ENCODE results near the gene CFAP119. TPM values are rescaled to one million over a fixed set of nuclear protein-coding genes. Genes with fewer than 3 reads are reported as not detected.
A peak's percentile ranks its signal among the peaks of the same experiment; 100 is the strongest.

CFAP119 gene
- total RNA-seq, 2 donors from 2014 or later, result 8.6 to 12.7 TPM

DNA sequence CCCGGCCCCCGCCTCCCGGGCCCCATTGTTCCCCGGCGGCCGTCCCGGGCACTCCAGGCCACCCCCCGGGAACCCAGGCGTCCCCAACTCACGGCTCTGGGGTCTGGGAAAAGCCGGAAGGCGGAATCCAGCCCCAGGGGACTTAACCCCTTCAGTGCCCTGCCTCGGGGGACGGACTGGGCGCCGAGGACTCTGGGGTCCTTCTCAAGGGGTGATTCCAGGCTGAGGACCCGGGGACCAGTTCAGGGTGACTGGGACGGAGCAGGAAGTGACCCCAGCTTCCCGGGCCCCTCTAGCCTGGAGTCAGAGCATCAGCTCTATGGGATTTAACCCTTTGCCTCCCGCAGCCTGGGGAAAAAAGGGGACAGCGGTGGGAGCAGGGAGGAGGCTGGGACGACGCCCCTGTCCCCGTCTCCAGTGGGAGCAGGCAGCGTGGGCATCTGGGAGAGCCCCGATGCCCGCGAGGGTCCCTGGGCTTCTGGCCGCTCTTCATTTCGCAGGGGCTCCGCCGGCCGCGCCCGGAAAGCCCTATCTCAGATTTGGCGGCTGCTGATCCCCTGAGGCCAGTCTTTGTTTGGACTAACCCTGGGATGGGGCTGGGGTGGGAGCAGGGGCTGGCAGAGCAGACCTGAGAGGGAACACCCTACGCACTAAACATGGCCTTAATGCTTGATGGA lies 25.2 kb upstream of the CFAP119 start, which contains the start of gene ZNF629:
ZNF629 (minus strand) TSS at position 270 of the 677 bp plus-strand sequence. CDS start 2,723 bp downstream, outside the sequence.
- H3K27ac ChIP-seq, result peak within 1 kb of the TSS; percentile 64
- intact Hi-C loops (cut with DNase I), result loop anchor here (2.0 kb wide), 1 partner anchor 18 kb away; no protein-coding TSS in a partner anchor
- peak within 1 kb of the TSS; percentile 96 for H3K9ac ChIP-seq (ENCODE audit: low read depth in 2 of 2, low read length in 2 of 2)
- H3K36me3 ChIP-seq, result peaks cover 3% of the 10 kb centered on the region
- H3K4me1 ChIP-seq, result peaks cover 8% of the 10 kb centered on the region
- peak; percentile 75 for DNase-seq
- TF ChIP-seq, protein P1, sequence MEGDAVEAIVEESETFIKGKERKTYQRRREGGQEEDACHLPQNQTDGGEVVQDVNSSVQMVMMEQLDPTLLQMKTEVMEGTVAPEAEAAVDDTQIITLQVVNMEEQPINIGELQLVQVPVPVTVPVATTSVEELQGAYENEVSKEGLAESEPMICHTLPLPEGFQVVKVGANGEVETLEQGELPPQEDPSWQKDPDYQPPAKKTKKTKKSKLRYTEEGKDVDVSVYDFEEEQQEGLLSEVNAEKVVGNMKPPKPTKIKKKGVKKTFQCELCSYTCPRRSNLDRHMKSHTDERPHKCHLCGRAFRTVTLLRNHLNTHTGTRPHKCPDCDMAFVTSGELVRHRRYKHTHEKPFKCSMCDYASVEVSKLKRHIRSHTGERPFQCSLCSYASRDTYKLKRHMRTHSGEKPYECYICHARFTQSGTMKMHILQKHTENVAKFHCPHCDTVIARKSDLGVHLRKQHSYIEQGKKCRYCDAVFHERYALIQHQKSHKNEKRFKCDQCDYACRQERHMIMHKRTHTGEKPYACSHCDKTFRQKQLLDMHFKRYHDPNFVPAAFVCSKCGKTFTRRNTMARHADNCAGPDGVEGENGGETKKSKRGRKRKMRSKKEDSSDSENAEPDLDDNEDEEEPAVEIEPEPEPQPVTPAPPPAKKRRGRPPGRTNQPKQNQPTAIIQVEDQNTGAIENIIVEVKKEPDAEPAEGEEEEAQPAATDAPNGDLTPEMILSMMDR (IDR thresholded peaks at IDR 0.05), result no peak
- no peaks in the 10 kb centered on the region for H3K27me3 ChIP-seq
- peak within 1 kb of the TSS; percentile 83 for H3K4me3 ChIP-seq
- H3K9me3 ChIP-seq, result no peaks in the 10 kb centered on the region

DNA sequence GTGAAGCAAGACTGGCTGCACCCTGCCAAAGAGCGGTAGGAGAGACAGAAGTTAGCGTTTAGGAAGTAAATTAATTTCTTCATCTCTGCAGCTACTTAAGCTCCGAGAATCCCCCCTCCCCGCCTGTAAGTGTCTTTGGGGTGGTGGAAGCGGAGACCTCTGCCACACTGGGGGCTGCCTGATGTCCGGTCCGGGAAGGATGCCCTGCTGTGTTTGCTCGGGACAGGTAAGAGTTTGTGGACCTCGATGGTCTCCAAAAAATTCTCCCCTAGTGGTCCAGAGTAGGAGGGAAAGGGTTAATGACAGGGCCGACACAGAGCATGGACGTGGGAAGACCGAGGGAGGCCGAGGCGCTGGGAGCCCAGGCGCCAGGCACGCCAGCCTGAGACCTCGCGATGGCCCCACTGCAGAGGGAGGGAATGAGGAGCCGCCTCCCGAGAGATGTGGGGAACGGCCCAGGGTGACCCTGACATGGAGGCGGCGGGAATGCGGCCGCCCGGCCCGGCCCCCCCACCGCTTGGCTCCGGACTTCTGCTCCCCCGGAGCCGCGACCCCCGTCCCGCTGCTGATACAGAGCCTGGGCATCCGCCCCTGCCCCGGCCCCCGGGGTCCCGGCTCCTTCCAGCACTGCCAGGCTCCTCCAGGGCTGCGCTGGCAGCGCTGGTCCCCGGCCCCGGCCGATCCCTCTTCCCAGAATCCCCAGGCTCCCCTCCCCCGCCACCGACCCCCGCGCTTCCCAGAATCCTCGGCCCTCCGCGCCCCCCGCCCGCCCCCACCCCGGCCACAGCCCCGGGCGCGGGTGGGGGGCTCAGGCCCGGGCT lies 24.5 kb upstream of the CFAP119 start:
- peak; percentile 50 for DNase-seq
- Histone ChIP-seq H3K27ac (peak overlapping the region; percentile 64), H3K9me3 (no peaks in the 10 kb centered on the region), H3K36me3 (peaks cover 3% of the 10 kb centered on the region), H3K4me1 (peaks cover 8% of the 10 kb centered on the region), H3K4me3 (peak overlapping the region; percentile 83), H3K27me3 (no peaks in the 10 kb centered on the region), H3K9ac (ENCODE audit: low read depth in 2 of 2, low read length in 2 of 2) (peak overlapping the region; percentile 66 to 96)
- TF ChIP-seq, protein P1 (IDR thresholded peaks at IDR 0.05), result no peak
- intact Hi-C loops (cut with DNase I), result loop anchor here (2.0 kb wide), 1 partner anchor 18 kb away; no protein-coding TSS in a partner anchor

DNA sequence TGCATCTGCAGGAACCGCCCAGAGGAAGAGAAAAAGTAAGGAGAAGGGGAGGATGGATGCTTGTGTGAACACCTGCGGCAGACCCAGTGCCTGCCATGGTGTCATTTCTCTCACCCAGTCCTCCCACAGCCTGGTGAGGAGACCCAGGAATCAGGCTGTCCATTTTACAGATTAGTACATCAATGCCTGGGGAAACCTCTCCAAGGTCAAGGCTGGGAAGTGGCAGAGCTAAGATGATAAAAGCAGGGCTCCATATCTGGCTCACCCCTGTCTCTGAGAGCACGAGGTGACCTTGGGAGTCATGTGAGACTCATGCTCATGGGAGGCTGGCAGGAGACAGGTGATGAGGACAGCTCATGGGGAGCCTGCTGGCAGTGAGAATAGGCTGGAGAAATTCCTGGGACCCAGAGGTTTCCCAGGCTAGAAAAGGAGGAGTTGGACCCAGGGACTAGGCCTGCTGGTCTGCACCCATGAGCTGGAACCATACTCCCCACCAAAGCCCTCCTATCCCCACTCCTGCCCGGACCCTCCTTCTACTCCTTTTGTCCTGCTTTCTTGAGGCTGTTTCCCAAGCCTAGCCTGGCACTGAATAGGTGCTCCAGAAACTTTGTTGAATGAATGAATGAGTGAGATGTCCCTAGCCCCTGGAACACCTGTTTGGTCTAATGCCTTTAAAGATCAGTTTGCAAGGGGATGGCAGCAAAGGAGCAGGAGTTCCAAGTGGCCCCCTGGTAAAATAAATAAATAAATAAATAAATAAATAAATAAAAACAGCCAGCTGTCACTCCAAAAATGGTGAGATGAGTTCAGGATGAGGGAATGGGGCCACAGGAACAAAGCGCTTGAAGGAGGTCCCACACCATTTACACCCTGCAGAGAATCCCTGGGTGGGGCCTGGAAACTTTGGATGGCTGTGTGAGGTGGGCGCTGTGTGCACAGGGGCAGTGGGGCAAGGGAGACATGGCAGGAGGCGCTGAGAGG lies 23.6 kb upstream of the CFAP119 start:
- DNase-seq, result no peak
- no peaks in the 10 kb centered on the region for H3K27me3 ChIP-seq
- intact Hi-C loops (cut with DNase I), result loop anchor here (2.0 kb wide), 1 partner anchor 19 kb away; no protein-coding TSS in a partner anchor
- no peak overlapping the region for H3K27ac ChIP-seq
- H3K36me3 ChIP-seq, result peaks cover 3% of the 10 kb centered on the region
- no peaks in the 10 kb centered on the region for H3K9me3 ChIP-seq
- H3K4me1 ChIP-seq, result peaks cover 8% of the 10 kb centered on the region
- H3K4me3 ChIP-seq, result no peak overlapping the region
- TF ChIP-seq, protein P1 (IDR thresholded peaks at IDR 0.05), result no peak
- H3K9ac ChIP-seq (ENCODE audit: low read depth in 2 of 2, low read length in 2 of 2), result peak overlapping the region in 1 of 2 donors; percentile 66

DNA sequence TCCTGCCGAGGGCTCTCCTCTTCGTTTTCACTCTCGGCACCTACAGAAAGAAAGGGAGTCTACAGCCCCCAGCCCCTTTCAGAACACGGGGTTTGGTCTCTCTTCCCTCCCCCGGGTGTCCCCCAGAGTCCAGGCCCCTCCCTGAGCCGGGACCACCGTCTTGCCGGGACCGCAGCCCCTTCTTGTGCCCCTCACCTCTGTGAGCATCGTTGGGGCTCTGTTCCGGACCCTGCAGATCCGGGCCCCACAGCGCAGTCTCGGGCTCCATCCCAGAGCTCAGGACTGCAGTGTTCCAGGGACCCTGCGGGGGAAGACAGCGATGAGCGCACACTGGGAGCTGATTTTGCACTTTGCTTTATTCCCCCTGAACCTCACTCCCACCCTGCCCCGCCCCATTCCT lies 22.4 kb upstream of the CFAP119 start:
- intact Hi-C loops (cut with DNase I), result no loop called here
- TF ChIP-seq, protein P1 (IDR thresholded peaks at IDR 0.05), result no peak

More for the DNA sequence above, 22.4 kb upstream of the CFAP119 start:
- DNase-seq, result no peak
- Histone ChIP-seq H3K27ac (no peak overlapping the region), H3K36me3 (peaks cover 3% of the 10 kb centered on the region), H3K27me3 (no peaks in the 10 kb centered on the region), H3K9me3 (no peaks in the 10 kb centered on the region), H3K4me3 (no peak overlapping the region), H3K4me1 (peaks cover 8% of the 10 kb centered on the region), H3K9ac (ENCODE audit: low read depth in 2 of 2, low read length in 2 of 2) (no peak overlapping the region)

Data from colonic mucosa (tissue), 4 donors.